ENCODE results near the gene SMAD2. TPM values are rescaled to one million over a fixed set of nuclear protein-coding genes. Genes with fewer than 3 reads are reported as not detected.

The SMAD2 gene
- total and polyA plus RNA-seq, 9 of the 15 experiments (the other 6 are each of a cell fraction or from before 2014, with no cell fraction given): 9.2 to 49.6 (median 33.7) TPM

DNA sequence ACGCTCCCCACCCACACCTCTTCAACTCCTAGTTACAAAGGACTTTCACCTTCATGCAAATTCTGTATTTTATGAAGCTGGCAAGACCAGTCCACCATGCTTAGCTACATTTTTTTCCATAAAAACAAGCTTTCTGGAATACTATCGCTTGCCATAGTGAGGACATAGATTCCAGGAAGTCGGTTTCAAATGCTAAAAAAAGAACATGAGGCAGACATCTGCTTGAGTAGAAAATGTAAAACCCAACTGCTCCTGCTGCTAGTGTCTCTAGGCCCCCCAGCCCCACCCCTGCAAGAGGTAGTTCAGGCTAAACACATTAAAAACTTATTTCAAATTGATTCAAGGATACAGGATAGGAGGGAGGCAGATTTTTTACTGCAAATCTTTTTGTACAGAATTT, 148.9 kb downstream of the SMAD2 start (continued):
- TF ChIP-seq, protein P1, sequence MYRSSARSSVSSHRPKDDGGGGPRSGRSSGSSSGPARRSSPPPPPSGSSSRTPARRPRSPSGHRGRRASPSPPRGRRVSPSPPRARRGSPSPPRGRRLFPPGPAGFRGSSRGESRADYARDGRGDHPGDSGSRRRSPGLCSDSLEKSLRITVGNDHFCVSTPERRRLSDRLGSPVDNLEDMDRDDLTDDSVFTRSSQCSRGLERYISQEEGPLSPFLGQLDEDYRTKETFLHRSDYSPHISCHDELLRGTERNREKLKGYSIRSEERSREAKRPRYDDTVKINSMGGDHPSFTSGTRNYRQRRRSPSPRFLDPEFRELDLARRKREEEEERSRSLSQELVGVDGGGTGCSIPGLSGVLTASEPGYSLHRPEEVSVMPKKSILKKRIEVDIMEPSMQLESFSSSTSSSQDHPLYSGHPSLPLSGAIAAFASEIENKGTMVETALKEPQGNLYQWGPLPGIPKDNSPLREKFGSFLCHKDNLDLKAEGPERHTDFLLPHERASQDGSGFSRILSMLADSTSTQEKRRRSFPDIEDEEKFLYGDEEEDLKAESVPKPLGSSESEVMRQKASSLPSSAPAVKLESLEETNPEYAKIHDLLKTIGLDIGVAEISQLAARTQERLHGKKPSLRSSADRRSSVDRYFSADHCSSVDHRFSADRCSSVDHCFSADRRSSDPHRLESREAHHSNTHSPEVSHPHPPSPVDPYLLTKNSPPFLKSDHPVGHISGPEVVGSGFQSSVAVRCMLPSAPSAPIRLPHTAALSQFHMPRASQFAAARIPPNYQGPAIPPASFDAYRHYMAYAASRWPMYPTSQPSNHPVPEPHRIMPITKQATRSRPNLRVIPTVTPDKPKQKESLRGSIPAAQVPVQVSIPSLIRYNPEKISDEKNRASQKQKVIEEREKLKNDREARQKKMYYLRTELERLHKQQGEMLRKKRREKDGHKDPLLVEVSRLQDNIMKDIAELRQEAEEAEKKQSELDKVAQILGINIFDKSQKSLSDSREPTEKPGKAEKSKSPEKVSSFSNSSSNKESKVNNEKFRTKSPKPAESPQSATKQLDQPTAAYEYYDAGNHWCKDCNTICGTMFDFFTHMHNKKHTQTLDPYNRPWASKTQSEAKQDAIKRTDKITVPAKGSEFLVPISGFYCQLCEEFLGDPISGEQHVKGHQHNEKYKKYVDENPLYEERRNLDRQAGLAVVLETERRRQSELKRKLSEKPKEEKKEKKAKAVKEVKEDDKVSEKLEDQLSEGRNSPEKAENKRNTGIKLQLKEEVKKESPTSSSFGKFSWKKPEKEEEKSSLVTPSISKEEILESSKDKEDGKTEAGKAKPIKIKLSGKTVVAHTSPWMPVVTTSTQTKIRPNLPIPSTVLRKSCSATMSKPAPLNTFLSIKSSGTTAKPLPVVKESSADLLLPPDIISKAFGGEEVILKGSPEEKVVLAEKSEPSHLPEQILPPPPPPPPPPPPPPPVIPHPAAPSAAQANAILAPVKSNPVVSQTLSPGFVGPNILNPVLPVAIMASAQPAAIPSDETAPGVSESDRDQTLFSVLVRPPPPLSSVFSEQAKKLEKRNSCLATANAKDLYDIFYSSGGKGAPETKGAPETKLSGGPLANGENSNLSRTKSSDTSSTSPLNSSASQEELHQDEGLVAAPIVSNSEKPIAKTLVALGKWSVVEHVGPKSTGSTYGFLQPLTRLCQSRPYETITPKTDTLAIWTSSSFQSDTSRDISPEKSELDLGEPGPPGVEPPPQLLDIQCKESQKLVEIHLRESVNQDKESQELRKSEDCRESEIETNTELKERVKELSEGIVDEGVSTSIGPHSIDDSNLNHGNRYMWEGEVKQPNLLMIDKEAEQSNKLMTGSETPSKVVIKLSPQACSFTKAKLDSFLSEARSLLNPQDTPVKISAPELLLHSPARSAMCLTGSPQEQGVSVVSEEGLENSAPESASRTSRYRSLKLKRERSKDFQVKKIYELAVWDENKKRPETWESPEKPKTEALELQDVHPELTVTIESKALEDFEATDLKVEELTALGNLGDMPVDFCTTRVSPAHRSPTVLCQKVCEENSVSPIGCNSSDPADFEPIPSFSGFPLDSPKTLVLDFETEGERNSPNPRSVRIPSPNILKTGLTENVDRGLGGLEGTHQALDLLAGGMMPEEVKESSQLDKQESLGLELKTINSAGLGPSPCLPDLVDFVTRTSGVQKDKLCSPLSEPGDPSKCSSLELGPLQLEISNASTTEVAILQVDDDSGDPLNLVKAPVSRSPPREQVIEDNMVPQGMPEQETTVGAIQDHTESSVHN (IDR thresholded peaks at IDR 0.05; ENCODE audit: borderline replicate concordance in 1 of 2, low read depth in 1 of 2): no peak
- TF ChIP-seq TCF7L2 (IDR thresholded peaks at IDR 0.05; ENCODE audit: low read depth, low read length): no peak
- no peak for TF ChIP-seq ZNF124 (CRISPR knock-in tag; IDR thresholded peaks at IDR 0.05)
- TF ChIP-seq MECOM (CRISPR knock-in tag; IDR thresholded peaks at IDR 0.05): no peak
- TF ChIP-seq WHSC1 (IDR thresholded peaks at IDR 0.05; ENCODE audit: low read length): no peak
- TF ChIP-seq KAT7 (CRISPR knock-in tag; IDR thresholded peaks at IDR 0.05; ENCODE audit: borderline replicate concordance): no peak
- TF ChIP-seq ZNF707 (CRISPR knock-in tag; conservative IDR thresholded peaks at IDR 0.05): no peak
- no peak for TF ChIP-seq PPARD (CRISPR knock-in tag; IDR thresholded peaks at IDR 0.05)
- TF ChIP-seq RB1 (IDR thresholded peaks at IDR 0.05; ENCODE audit: low read depth): no peak
- TF ChIP-seq CBX1 (IDR thresholded peaks at IDR 0.05; ENCODE audit: low read depth): no peak
- TF ChIP-seq POLR2B (IDR thresholded peaks at IDR 0.05; ENCODE audit: low read depth, partially characterized antibody): no peak
- TF ChIP-seq, protein P2, sequence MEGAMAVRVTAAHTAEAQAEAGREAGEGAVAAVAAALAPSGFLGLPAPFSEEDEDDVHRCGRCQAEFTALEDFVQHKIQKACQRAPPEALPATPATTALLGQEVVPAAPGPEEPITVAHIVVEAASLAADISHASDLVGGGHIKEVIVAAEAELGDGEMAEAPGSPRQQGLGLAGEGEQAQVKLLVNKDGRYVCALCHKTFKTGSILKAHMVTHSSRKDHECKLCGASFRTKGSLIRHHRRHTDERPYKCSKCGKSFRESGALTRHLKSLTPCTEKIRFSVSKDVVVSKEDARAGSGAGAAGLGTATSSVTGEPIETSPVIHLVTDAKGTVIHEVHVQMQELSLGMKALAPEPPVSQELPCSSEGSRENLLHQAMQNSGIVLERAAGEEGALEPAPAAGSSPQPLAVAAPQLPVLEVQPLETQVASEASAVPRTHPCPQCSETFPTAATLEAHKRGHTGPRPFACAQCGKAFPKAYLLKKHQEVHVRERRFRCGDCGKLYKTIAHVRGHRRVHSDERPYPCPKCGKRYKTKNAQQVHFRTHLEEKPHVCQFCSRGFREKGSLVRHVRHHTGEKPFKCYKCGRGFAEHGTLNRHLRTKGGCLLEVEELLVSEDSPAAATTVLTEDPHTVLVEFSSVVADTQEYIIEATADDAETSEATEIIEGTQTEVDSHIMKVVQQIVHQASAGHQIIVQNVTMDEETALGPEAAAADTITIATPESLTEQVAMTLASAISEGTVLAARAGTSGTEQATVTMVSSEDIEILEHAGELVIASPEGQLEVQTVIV (CRISPR knock-in tag; IDR thresholded peaks at IDR 0.05; ENCODE audit: borderline replicate concordance): no peak
- TF ChIP-seq, protein P3, sequence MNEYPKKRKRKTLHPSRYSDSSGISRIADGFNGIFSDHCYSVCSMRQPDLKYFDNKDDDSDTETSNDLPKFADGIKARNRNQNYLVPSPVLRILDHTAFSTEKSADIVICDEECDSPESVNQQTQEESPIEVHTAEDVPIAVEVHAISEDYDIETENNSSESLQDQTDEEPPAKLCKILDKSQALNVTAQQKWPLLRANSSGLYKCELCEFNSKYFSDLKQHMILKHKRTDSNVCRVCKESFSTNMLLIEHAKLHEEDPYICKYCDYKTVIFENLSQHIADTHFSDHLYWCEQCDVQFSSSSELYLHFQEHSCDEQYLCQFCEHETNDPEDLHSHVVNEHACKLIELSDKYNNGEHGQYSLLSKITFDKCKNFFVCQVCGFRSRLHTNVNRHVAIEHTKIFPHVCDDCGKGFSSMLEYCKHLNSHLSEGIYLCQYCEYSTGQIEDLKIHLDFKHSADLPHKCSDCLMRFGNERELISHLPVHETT (CRISPR knock-in tag; conservative IDR thresholded peaks at IDR 0.05 in 1 of 2, IDR thresholded peaks at IDR 0.05 in 1 of 2): no peak
